ENCODE measurements around the gene EFCAB7.

GRCh38 chr1:63557365-63557987 is 34.2 kb downstream of the EFCAB7 start:
- no peak for TF ChIP-seq POLR2AphosphoS5 (IDR thresholded peaks at IDR 0.05; ENCODE audit: low read depth, low read length)
- TF ChIP-seq SIN3A (IDR thresholded peaks at IDR 0.05; ENCODE audit: borderline replicate concordance, insufficient read depth, low read length) = no peak
- TF ChIP-seq FOXP2 (optimal IDR thresholded peaks at IDR 0.05; ENCODE audit: borderline replicate concordance, extremely low read depth, extremely low read length, insufficient read depth) = no peak
- TF ChIP-seq, protein P1, sequence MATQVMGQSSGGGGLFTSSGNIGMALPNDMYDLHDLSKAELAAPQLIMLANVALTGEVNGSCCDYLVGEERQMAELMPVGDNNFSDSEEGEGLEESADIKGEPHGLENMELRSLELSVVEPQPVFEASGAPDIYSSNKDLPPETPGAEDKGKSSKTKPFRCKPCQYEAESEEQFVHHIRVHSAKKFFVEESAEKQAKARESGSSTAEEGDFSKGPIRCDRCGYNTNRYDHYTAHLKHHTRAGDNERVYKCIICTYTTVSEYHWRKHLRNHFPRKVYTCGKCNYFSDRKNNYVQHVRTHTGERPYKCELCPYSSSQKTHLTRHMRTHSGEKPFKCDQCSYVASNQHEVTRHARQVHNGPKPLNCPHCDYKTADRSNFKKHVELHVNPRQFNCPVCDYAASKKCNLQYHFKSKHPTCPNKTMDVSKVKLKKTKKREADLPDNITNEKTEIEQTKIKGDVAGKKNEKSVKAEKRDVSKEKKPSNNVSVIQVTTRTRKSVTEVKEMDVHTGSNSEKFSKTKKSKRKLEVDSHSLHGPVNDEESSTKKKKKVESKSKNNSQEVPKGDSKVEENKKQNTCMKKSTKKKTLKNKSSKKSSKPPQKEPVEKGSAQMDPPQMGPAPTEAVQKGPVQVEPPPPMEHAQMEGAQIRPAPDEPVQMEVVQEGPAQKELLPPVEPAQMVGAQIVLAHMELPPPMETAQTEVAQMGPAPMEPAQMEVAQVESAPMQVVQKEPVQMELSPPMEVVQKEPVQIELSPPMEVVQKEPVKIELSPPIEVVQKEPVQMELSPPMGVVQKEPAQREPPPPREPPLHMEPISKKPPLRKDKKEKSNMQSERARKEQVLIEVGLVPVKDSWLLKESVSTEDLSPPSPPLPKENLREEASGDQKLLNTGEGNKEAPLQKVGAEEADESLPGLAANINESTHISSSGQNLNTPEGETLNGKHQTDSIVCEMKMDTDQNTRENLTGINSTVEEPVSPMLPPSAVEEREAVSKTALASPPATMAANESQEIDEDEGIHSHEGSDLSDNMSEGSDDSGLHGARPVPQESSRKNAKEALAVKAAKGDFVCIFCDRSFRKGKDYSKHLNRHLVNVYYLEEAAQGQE (IDR thresholded peaks at IDR 0.05; ENCODE audit: insufficient read depth in 1 of 2, low read depth in 2 of 2, low read length in 2 of 2) = no peak
- TF ChIP-seq TAF1 (IDR thresholded peaks at IDR 0.05; ENCODE audit: borderline replicate concordance, insufficient read depth, low read length) = no peak
